ENCODE measurements around the gene RBM18. TPM values are rescaled to one million over a fixed set of nuclear protein-coding genes. Genes with fewer than 3 reads are reported as not detected.

RBM18 gene
- total RNA-seq = 7.1 and 8.7 TPM in 2 replicates

GRCh38 chr9:122264360-122265148, at the start of gene RBM18, which contains the start of gene MRRF:
TSS of gene RBM18 (minus strand) at chr9:122264840. CDS start at chr9:122261492, 3,348 bp downstream.
TSS of gene MRRF (plus strand) at chr9:122264882. CDS start at chr9:122270892, 6,010 bp downstream.

GRCh38 chr9:122228568-122229484, 35.8 kb downstream of the RBM18 start, which contains the start of gene LHX6:
TSS of gene LHX6 (minus strand) at chr9:122228957. CDS start at chr9:122228740, 217 bp downstream.

Other genes starting within 250 kb of the RBM18 start
- 4.5 and 4.7 TPM in 2 replicates for gene TTLL11, start 171.5 kb downstream of the RBM18 start, total RNA-seq
- gene NDUFA8, start 105.1 kb downstream of the RBM18 start, total RNA-seq = 31.5 and 39.6 TPM in 2 replicates
- gene MORN5, start 104.9 kb downstream of the RBM18 start, total RNA-seq = not detected in 2 replicates
- gene LHX6, start 35.9 kb downstream of the RBM18 start, total RNA-seq = not detected in 2 replicates
- 29.1 and 34.5 TPM in 2 replicates for gene MRRF, start within 50 bp of the RBM18 start, total RNA-seq
- gene PTGS1, start 106.2 kb upstream of the RBM18 start, total RNA-seq = 38.4 and 138 TPM in 2 replicates
- gene OR1J1, start 213.1 kb upstream of the RBM18 start, total RNA-seq = not detected in 2 replicates
- gene OR1J2, start 246.0 kb upstream of the RBM18 start, total RNA-seq = 0.53 TPM in 1 of 2 replicates, not detected in the other

Data from aortic smooth muscle cell (primary cell).